ENCODE results near the gene RHBDD1.

Gene RHBDD1

DNA sequence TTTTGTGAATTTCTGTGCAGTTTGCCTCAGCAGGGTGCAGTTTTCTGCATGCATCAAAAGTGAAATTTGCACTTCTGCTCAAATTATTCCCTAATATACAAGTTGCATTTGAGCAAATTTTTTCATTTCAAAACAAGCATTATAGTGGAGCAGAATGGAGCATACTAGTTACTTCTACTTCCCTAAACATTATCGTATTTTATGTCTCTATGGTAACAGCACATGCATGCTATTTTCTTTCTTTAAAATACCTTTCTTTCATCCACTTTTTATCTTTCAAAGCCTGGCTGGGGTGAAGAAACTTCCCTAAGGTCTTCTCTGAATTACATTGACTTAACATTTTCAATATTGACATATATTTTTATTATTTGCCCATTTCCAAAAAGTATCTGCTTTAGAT is 11.2 kb downstream of the RHBDD1 start:
- no peak for DNase-seq

DNA sequence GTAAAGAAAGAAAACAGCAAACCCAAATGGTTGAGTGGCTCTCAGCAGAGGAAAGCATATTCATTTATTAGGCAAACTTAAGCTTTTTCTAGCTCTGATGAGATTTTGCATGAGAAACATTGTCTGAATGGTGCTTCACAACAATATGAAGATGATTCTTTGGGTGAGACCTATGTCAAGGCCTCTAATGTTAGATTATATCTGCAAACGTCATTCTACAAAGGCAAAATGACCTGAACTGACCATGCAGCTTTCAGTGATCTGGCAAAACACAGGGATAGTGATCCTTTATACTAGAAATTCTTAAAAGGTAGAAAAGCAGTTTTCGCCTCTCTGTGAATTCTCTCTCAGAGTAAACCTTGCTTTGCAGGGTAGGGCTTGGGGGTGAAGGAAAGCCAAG is 11.7 kb downstream of the RHBDD1 start:
- no peak for DNase-seq

DNA sequence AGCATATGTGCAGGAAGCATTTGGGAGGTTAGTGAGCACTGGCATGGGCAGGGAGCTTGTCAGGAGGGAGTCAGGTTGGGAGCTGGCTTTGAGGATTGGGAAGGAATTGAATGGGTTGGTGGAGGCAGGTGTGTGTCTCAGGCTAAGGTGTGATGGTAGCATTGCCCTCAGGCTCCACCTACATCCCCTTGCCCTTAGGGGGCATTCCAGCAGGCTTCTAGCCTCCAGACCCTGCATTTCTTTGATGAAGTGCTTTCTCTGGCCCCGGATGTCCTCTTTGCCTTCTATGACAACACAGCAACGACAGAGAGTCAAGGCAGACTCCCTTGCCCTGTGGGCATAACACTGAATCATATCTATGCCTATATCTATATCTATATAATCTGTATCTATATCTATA is 13.5 kb downstream of the RHBDD1 start:
- DNase-seq, result no peak

- DNase-seq, result no peak
Measured at GRCh38 chr2:226850024-226850423, 14.2 kb downstream of the RHBDD1 start.

DNA sequence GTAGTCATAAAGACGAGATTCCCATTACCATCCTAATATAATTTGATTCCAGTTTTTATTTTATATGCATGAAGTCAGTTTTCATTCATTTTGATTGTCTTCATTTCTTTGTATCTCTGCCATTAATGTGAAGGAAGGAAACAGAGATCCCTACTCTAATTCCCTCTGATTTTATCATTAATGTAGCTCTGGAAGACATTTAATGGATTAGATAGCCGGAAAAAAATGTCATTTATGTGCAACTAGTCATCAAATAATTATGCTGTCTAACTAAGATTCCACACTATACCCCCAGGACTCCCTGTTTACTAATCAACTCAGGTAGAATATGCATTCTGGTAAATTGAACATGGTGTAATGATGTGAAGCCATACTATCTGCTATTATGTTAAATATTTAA is 19.9 kb downstream of the RHBDD1 start:
- DNase-seq, result no peak

DNA sequence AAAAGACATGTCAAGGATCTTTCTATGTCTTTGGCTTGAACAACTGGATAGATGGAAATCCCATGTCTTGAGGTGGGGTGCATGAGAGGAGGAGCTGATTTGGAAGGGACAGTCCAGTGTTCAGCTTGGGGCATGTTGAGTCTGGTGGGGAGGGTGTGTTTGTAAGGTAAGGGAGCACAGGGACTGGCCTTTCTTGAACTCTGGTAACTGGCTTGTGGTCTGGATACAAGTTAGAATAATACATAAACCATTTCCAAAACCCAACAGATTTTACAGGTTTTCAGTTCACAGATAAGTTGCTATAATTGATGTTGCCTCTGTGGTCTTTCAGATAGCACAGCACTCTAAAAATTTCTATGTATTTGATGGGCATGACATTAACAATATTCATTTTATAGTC is 24.2 kb downstream of the RHBDD1 start:
- no peak for DNase-seq

GRCh38 chr2:226862623-226863022 is 26.8 kb downstream of the RHBDD1 start:
- DNase-seq, result no peak

DNA sequence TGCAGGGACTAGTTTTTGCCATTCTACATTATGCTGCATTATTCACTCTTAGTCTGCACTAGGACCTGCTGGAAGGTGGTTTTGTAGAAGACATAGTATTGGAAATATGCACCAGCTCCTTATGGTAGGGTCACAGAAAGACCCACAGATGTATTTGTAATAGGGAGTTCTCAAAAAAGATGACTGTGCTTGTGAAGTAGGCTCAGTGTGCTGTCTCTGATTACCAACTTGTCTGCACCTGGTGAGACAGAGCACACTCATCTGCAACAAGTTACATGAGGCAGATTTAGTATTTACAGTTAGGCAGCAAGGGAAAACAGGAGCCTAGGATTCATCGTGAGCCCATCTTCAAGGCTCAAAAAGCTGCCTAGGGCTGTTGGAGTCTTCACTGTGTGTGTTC is 29.4 kb downstream of the RHBDD1 start:
- DNase-seq, result no peak

DNA sequence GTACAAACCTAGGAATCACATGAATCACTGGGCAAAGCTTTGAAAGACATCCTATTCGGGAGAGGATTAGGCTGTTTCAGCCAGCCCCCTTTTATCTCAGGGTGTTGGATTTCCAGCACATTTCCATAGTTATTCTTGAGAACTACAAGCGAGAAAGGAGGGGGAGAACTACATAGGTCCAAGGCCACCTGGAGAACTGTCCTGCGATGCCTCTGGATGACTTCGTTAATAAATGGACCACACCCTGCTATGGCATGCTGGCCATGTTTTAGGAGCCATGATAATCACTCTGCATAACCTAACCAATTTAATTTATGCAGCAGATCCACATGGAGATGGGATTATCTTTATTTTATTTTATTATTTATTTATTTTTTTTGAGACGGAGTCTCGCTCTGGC is 29.9 kb downstream of the RHBDD1 start:
- no peak for DNase-seq

- DNase-seq, result no peak
Measured at GRCh38 chr2:226868331-226869162, 32.7 kb downstream of the RHBDD1 start.

GRCh38 chr2:226869371-226869770 is 33.5 kb downstream of the RHBDD1 start:
- DNase-seq, result no peak

GRCh38 chr2:226873051-226873620 is 37.3 kb downstream of the RHBDD1 start:
- DNase-seq, result no peak

DNA sequence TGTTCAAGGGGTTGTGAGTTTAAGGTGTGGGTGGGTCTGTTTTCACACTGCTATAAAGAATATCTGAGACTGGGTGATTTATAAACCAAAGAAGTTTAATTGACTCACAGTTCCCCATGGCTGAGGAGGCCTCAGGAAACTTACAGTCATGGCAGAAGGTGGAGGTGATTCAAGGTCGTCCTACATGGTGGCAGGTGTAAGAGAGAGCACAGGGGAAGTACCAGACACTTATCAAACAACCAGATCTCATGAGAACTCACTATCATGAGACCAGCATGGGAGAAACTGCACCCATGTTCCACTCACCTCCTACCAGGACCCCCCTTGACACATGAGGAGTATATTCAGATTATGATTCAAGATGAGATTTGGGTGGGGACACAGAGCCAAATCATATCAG is 38.0 kb downstream of the RHBDD1 start:
- no peak for DNase-seq

- DNase-seq, result no peak
Measured at GRCh38 chr2:226874749-226875148, 38.9 kb downstream of the RHBDD1 start.

- DNase-seq, result no peak
Measured at GRCh38 chr2:226875438-226876225, 39.8 kb downstream of the RHBDD1 start.

DNA sequence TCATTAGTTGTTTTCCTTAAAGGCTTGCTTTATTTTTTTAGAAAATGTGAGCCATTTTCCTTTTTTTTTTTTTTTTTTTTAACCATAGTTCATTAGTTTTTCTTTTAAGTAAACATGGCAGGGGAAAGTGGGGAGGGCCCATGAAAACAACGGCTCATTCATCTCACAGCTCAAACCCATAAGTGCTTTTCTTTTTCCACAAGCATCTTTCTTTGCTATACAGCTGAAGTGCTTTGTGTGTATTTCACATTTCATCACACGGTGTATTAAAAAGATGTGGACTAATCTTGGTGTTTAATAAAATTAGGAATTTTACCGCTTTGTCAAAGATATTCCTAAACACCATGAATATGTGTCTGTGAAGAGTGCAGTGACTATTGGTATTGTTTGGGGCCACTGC is 41.6 kb downstream of the RHBDD1 start:
- DNase-seq, result no peak

GRCh38 chr2:226881287-226881686 is 45.4 kb downstream of the RHBDD1 start:
- no peak for DNase-seq

- no peak for DNase-seq
Measured at GRCh38 chr2:226882606-226883005, 46.8 kb downstream of the RHBDD1 start.

- no peak for DNase-seq
Measured at GRCh38 chr2:226883296-226883795, 47.5 kb downstream of the RHBDD1 start.

- DNase-seq, result no peak
Measured at GRCh38 chr2:226884166-226884565, 48.3 kb downstream of the RHBDD1 start.

DNA sequence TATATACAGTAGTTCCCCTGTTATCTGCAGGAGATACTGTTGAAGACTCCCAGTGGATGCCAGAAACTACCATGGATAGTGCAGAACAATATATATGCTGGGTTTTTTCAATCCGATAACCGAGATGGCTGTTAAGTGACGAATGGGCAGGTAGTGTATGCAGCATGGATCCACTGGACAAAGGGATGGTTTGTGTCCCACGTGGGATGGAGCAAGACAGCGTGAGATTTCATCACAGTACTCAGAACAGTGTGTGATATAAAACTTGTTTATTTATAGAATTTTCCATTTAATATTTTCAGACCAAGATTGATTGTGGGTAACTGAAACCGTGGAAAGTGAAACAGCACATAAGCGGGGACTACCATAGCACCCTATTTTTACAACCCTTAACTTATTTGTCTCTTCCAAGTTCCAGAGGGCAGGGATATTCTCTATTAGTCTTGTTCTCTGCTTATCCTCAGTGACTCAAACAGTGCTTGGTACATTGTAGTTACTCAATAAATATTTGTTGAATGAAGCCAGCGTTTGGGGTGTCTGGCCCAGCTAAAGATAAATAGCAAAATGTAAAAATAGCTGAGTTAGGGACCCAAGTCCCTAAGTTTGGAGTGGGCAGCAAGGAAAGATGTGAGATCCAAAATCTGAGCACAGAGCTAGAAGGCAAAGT is 50.0 kb downstream of the RHBDD1 start:
- DNase-seq, result no peak

DNA sequence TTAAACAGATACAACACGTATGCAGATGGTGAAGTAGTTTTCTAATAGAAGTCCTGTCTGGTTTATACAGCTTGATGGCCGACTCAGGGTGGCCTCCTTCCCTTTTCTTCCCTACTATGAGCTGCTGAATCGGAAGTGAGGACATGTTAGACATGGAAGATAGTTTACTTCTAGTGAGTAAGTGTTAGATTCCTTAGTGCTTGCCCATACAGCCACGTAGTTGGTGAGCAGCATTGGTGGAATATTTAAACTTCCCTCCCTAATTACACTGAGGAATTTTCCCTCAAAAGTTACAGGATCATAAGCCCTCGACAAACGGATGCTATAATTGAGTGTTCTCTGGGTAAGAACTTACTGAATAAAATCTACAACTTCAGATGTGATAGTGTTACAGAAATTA is 52.1 kb downstream of the RHBDD1 start:
- DNase-seq, result no peak

- no peak for DNase-seq
Measured at GRCh38 chr2:226888378-226888965, 52.6 kb downstream of the RHBDD1 start.
